Sciatic nerve (tissue), 2 donors: ENCODE results near the gene TNFRSF6B. TPM values are rescaled to one million over a fixed set of nuclear protein-coding genes. Genes with fewer than 3 reads are reported as not detected.
A peak's percentile ranks its signal among the peaks of the same experiment; 100 is the strongest.

Experiments
- ATAC-seq: fragments of 200-7000 bp; cut with Tn5 transposase; one replicate; pipeline ENCODE4 v1.9.1; 2020; ENCODE audit warnings: mild to moderate bottlenecking, moderate library complexity
- DNase-seq: peaks from one replicate; pipeline ENCODE4 v3.0.0-alpha.2; 2020; ENCODE audit warnings: low spot score
- intact Hi-C: fragments of 100-400 bp; cut with DNase I; formaldehyde crosslinking; loops from one replicate; pipeline ENCODE4 v1.14.2; 2022
- total RNA-seq: library from RNA; stranded (reverse); fragmentation: NEBNext Ultra II Directional; extraction: Animal tissue kit (Norgen Biotek cat#: 25700); gene quantifications from one replicate; pipeline ENCODE4 v1.2.1, GENCODE V29; 2021
- donor health status: DM: no; HTN: no; CAD: no.
- donor health status: DM: no; HTN: no; CAD: no.

TNFRSF6B gene
- total RNA-seq, 1 donor from 2014 or later: 6.1 TPM

DNA sequence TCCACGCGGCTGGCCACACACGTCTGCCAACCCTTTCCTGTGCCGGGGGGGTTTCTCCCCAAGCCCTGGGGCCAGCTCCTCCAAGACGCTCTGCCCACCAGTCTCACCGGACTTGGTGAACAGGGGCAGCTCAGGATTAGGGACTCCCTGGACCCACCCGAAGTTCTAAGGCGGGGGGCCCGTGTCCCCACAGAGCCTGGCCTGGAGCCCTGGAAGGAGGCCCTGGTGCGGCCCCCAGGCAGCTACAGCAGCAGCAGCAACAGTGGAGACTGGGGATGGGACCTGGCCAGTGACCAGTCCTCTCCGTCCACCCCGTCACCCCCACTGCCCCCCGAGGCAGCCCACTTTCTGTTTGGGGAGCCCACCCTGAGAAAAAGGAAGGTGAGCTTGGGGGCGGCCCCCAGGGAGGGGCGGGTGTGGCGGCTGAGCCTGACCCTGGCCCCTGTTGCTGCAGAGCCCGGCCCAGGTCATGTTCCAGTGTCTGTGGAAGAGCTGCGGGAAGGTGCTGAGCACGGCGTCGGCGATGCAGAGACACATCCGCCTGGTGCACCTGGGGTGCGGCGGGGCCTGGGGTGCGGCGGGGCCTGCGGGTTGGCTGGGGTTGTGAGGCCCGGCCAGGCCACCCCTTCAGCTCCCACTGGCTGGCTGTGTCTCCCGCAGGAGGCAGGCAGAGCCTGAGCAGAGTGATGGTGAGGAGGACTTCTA is 45.4 kb downstream of the TNFRSF6B start:
- no peak for DNase-seq
- ATAC-seq: no peak
- intact Hi-C loops: loop anchor here (10.0 kb wide), 1 partner anchor 77 kb away; no protein-coding TSS in a partner anchor

DNA sequence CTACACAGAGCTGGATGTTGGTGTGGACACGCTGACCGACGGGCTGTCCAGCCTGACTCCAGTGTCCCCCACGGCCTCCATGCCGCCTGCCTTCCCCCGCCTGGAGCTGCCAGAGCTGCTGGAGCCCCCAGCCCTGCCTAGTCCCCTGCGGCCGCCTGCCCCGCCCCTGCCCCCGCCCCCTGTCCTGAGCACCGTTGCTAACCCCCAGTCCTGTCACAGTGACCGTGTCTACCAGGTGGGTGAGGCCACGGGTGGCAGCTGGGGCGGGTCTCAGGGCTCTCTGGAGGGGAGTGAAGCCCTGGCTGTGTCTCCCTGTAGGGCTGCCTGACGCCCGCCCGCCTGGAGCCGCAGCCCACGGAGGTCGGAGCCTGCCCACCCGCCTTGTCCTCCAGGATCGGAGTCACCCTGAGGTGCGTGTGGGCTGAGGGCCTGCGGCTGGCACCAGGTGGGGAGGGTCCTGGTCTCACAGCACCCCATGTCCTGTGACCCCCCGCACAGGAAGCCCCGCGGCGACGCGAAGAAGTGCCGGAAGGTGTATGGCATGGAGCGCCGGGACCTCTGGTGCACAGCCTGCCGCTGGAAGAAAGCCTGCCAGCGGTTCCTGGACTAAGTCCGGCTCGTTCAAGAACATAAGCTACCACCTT is 46.1 kb downstream of the TNFRSF6B start:
- intact Hi-C loops: loop anchor here (10.0 kb wide), 1 partner anchor 78 kb away; no protein-coding TSS in a partner anchor

DNA sequence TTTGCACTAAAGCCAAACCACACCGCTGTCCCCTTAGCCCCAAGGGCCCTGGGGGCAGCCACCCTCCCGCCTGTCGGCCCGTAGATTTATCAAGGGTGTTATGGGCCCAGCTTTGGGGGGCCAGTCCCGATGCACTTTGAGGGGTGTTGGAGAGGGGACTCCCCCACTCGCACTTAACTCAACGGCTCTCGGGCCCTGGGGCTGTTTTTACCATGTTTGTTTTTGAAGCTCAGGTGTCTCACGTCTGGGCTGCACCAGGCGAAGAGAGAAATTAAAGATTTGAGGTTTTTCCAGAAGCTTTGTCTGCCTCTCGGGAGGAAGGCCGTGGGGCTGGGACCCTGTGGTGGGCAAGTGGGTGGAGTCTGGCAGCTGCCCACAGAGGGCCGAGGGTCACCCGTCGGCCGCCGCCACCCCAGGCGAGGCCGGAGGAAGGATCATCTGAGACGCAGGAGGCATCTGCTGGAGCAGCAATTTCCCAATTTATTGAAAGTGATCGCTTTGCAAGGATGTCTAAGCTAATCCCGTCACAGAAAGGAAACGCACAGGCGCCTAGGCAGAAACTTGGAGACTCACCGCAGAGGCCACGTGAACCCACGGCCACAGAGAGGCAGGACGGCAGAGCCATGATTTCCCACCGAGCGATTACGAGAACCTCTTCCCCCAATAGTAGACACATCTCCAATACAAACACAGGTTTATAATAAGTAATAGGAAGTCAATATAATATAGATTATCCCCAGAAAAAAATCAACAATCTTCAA is 46.9 kb downstream of the TNFRSF6B start:
- ATAC-seq (no peak), DNase-seq (peak; percentile 57)
- intact Hi-C loops: loop anchor here (10.0 kb wide), 1 partner anchor 79 kb away; no protein-coding TSS in a partner anchor

More for the DNA sequence above, 46.1 kb downstream of the TNFRSF6B start:
- DNase-seq (peak; percentile 66), ATAC-seq (no peak)

DNA sequence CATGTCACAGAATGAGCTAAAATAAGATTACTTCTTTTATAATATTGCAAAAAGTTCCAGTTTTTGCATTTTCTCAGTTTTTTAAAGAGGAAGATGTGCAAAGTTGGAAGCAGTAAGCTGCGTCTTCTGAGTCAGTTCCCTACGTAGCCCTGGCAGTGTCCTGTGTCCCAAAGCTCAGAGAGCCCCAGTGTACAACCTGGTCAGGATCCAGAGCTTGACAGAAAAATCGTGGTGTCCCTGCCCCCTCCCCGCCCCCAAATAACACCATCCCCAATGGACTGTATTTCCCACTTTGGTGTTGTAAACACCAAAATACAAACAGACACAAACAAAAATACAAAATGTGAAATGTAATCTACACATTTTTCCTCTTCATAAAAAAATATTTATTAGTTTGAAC is 47.7 kb downstream of the TNFRSF6B start:
- ATAC-seq: no peak
- intact Hi-C loops: loop anchor here (10.0 kb wide), 1 partner anchor 79 kb away; no protein-coding TSS in a partner anchor
- DNase-seq: no peak

DNA sequence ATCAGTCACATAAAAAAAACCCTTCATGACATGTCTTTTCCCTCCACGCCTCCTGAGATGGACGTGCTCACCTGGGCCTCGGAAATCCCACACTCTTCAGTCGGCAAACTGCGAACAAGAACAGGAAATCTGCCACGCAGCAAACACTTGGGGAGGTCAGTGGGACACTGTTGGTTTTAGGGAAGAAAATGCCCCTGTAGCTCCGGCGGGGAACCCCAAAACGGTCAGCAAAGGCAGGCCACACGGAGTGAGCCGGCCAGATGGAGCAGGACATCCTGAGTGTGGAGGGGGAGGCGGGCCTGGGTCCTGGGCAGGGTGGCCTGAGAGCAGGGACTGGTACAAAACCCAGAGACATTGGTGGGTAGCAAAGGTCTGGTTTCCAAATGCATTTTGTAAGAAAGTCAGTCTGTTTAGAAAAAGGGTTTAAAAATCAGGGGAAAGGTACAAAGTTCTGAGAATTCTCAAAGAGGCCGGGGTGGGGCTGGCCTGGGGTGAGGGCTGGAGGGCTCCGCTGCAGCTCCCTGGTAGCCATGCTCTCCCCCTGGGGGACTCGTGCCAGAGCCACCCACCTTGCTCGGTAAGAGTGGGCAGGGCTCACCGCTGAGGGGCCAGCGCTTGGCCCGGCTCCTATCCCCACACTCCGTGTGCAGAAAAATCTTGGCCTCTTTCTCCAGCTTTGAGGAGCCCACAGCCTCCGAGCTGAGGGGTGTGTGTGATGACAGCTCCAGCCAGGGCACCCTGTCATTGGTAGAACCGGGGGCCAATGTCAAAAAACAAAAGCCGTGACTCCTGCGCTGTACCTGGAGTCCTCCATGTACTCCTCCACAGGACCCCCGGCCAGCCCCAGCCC is 48.3 kb downstream of the TNFRSF6B start:
- DNase-seq (no peak), ATAC-seq (no peak)
- intact Hi-C loops: loop anchor here (10.0 kb wide), 1 partner anchor 80 kb away; no protein-coding TSS in a partner anchor

DNA sequence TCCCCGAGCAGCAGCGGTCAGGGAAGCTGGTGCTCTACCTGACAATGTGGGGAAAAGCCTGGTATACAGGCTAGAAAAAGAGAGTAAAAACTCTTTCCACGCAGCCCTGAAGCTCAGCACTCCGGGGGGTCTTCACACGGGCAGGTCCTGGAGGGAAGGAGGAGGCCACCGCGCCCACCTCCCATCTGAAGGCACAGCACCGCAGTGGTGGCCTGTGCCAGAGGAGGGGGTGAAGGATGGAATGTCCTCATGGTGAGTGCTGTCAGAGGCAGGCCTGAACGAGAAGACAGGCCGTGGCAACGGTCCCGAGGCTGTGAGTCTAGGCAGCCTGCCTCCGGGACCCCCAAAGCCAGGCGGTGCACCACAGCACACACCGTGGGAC is 49.0 kb downstream of the TNFRSF6B start:
- intact Hi-C loops: loop anchor here (10.0 kb wide), 1 partner anchor 81 kb away; no protein-coding TSS in a partner anchor
- DNase-seq (no peak), ATAC-seq (no peak)

DNA sequence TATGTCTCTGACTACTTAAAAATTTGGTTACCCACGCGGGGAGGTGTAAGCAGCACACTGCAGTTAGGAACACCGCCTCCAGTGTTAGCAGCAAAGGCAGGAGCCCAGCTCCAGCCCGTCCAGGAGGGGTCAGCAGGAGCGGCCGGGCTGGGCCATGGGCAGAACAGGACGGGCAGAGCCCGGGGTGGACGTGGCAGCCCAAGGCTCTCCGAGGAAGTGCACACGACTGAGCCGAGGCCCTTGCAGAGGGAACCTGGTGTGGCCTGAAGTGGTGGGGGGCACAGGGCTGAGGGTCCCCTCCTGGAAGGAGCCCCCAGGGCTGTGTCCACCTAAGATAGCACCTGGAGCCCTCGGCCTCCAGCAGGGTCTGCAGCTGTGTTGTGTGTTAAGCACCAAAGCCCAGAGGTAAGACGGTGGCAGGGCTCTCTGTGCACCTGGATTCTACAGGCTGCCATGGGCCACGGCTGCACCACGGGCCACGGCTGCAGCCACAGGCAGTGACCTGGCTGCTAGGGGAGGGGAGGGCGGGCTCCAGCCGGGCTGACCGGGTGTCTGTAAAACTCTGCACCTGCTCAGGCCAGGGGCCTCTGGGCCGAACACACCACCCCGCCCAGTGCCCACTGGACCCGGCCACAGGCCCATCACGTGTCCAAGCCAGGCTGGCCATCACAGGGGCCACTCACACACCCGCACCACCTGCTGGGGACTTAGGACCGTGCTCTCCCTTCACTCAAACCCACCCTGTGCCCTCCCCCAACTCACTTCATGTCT is 49.7 kb downstream of the TNFRSF6B start:
- DNase-seq (no peak), ATAC-seq (no peak)
- intact Hi-C loops: loop anchor here (10.0 kb wide), 1 partner anchor 81 kb away; no protein-coding TSS in a partner anchor

DNA sequence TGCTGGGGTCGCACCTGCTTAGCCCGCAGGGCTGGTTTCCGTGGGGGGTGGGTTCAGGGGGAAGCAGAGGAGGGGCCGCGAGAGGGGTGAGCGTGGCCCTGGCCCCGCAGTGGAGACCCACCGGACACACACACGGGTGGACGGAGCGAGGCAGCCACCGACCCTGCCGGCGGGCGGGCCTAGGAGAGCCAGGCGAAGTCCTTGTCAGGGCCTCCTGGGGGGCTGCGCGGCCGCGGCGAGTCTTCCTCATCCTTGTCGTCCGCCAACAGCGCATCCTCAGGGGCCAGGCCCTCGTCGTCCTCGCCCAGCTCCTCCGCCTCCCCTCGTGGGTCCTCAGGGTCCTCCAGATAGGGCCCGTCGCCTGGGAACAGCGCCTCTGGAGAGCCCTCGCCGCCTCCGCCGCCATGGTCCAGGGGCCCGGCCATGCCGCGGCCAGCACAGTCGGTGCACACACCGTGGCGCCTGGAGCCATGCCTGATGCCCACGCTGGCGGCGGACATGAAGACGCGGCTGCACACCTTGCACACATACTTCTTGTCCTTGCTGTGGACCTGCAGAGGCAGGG is 50.4 kb downstream of the TNFRSF6B start:
- ATAC-seq: no peak
- intact Hi-C loops: loop anchor here (10.0 kb wide), 1 partner anchor 82 kb away; no protein-coding TSS in a partner anchor
- no peak for DNase-seq

DNA sequence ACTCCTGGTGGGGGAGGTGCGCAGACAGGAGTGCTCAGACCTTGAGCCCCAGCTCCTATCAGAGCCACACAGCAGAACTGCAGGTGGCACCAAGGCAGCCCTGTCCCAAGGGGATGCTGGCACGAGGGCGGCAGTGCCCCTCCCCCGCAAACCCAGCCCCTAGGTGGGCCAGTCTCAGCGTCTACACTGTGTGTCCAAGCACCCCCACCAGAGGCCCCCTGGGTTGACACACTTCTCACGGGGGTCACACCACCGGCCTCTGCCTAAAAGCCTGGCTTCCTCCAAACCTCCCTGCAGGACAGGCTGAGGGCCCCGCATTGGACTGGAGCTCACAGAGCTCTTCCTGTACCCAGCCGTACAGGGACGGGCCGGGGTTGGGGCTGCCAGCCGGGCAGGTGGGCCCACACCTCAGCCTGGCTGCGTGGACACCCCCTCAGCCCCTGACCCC is 51.2 kb downstream of the TNFRSF6B start:
- peak; percentile 57 for DNase-seq
- ATAC-seq: no peak
- intact Hi-C loops: loop anchor here (10.0 kb wide), 1 partner anchor 83 kb away; no protein-coding TSS in a partner anchor

Other genes with a start within 250 kb of the TNFRSF6B start
- gene KCNQ2, start 224.0 kb upstream of the TNFRSF6B start, total RNA-seq: not detected
- 0.45 TPM for gene EEF1A2, start 197.6 kb upstream of the TNFRSF6B start, total RNA-seq
- gene PPDPF, start 175.9 kb upstream of the TNFRSF6B start, total RNA-seq: 257 TPM
- gene PTK6, start 159.3 kb upstream of the TNFRSF6B start, total RNA-seq: 0.13 TPM
- not detected for gene SRMS, start 148.9 kb upstream of the TNFRSF6B start, total RNA-seq
- 0.94 TPM for gene FNDC11, start 142.5 kb upstream of the TNFRSF6B start, total RNA-seq
- 21.4 TPM for gene HELZ2, start 122.4 kb upstream of the TNFRSF6B start, total RNA-seq
- 11.1 TPM for gene GMEB2, start 69.6 kb upstream of the TNFRSF6B start, total RNA-seq
- gene STMN3, start 43.2 kb upstream of the TNFRSF6B start, total RNA-seq: 19.7 TPM
- gene RTEL1, start 38.3 kb upstream of the TNFRSF6B start, total RNA-seq: 34.1 TPM
- 49.1 TPM for gene ARFRP1, start 11.3 kb downstream of the TNFRSF6B start, total RNA-seq
- gene ZGPAT, start 11.4 kb downstream of the TNFRSF6B start, total RNA-seq: 23.8 TPM
- 8.1 TPM for gene LIME1, start 40.0 kb downstream of the TNFRSF6B start, total RNA-seq
- 73.0 TPM for gene SLC2A4RG, start 43.1 kb downstream of the TNFRSF6B start, total RNA-seq
- gene ZBTB46, start 134.6 kb downstream of the TNFRSF6B start, total RNA-seq: 30.2 TPM
- not detected for gene ABHD16B, start 164.8 kb downstream of the TNFRSF6B start, total RNA-seq
- gene TPD52L2, start 168.6 kb downstream of the TNFRSF6B start, total RNA-seq: 69.1 TPM
- 30.1 TPM for gene DNAJC5, start 198.5 kb downstream of the TNFRSF6B start, total RNA-seq